CD4-positive, alpha-beta T cell (primary cell): ENCODE results near the gene MAST4. TPM values are rescaled to one million over a fixed set of nuclear protein-coding genes. Genes with fewer than 3 reads are reported as not detected.

Source experiments
- ATAC-seq: fragments of 200-7000 bp; cut with Tn5 transposase; one replicate; pipeline ENCODE4 v1.10.0; 2022; ENCODE audit warnings: mild to moderate bottlenecking; ENCODE audit not compliant: poor library complexity
- CTCF ChIA-PET: fragments of 350-600 bp; sonication (Branson Sonifier 250); formaldehyde crosslinking; loops from one replicate; lab custom pipeline; 2021; ENCODE audit warnings: antibody characterized with exemption, inconsistent platforms; lab: Charles Lee
- POLR2A ChIA-PET: fragments of 350-600 bp; sonication (Branson Sonifier 250); formaldehyde crosslinking; loops from one replicate; lab custom pipeline; 2021; ENCODE audit warnings: antibody characterized with exemption, inconsistent platforms; lab: Charles Lee
- DNase-seq, 14 experiments: peaks; one replicate each; pipeline ENCODE4 v3.0.0-alpha.2; 2013 to 2020; ENCODE audit warnings: mixed read lengths in 2 of 14
- H3K27ac ChIP-seq, 2 donors: one replicate each; pipeline versions ENCODE4 v1.5.1 to v1.7.0; 2013; ENCODE audit warnings: low read length in 2 of 2, low read depth in 1 of 2, mild to moderate bottlenecking in 1 of 2
- H3K27me3 ChIP-seq, 2 experiments: 1 replicate in 1 of 2; 2 replicates in 1 of 2; pipeline versions ENCODE4 v1.6.1 to v1.7.0; 2013; ENCODE audit warnings: low read length in 2 of 2, control low read depth in 1 of 2, mild to moderate bottlenecking in 1 of 2, moderate library complexity in 1 of 2; ENCODE audit not compliant: insufficient read depth in 2 of 2, control insufficient read depth in 1 of 2
- H3K36me3 ChIP-seq: one replicate; pipeline ENCODE4 v1.6.1; 2013; ENCODE audit warnings: low read length, control low read depth; ENCODE audit not compliant: insufficient read depth
- H3K4me1 ChIP-seq: one replicate; pipeline ENCODE4 v1.6.1; 2013; ENCODE audit warnings: low read length, control low read depth; ENCODE audit not compliant: insufficient read depth
- H3K4me3 ChIP-seq: one replicate; pipeline ENCODE4 v1.5.1; 2013; ENCODE audit warnings: mild to moderate bottlenecking, low read length, moderate library complexity
- H3K9me3 ChIP-seq, 2 experiments: 1 replicate in 1 of 2; 2 replicates in 1 of 2; pipeline versions ENCODE4 v1.6.1 to v1.7.0; 2013; ENCODE audit warnings: low read length in 2 of 2, mild to moderate bottlenecking in 2 of 2, control low read depth in 1 of 2, moderate library complexity in 1 of 2; ENCODE audit not compliant: control insufficient read depth in 1 of 2, insufficient read depth in 1 of 2
- H3K27ac Mint-ChIP-seq: one replicate; pipeline ENCODE4 v1.8.0; 2020; ENCODE audit warnings: mixed read lengths
- H3K27me3 Mint-ChIP-seq: one replicate; pipeline ENCODE4 v1.8.0; 2021; ENCODE audit warnings: mixed read lengths
- H3K36me3 Mint-ChIP-seq: one replicate; pipeline ENCODE4 v1.8.0; 2021; ENCODE audit warnings: low read depth, mixed read lengths
- H3K4me1 Mint-ChIP-seq: one replicate; pipeline ENCODE4 v1.8.0; 2021; ENCODE audit warnings: low read depth, mixed read lengths
- H3K4me3 Mint-ChIP-seq: one replicate; pipeline ENCODE4 v1.8.0; 2020; ENCODE audit warnings: mild to moderate bottlenecking, mixed read lengths
- H3K9me3 Mint-ChIP-seq: one replicate; pipeline ENCODE4 v1.8.0; 2020; ENCODE audit warnings: mixed read lengths
- intact Hi-C, 2 experiments: fragments of 100-400 bp; cut with DNase I in 1 of 2; cut with micrococcal nuclease in 1 of 2; formaldehyde crosslinking; loops; one replicate each; pipeline versions ENCODE4 v1.15.1 to v1.9.0; 2023 to 2025; cut with DNase I, micrococcal nuclease
- total RNA-seq, 174 experiments: library from RNA in 2 of 174; stranded (reverse) in 2 of 174; gene quantifications; one replicate each; pipeline ENCODE4 v1.2.3 and lab custom pipeline; 2021 to 2026
- TF ChIP-seq, protein P1 (sequence below): fragments of 200-600 bp; IDR thresholded peaks from one replicate; pipeline ENCODE4 v1.8.0; 2022; ENCODE audit warnings: antibody characterized with exemption, mild to moderate bottlenecking

MAST4 gene
- total RNA-seq, 2 experiments from 2014 or later: 21.3 to 21.6 TPM

DNA sequence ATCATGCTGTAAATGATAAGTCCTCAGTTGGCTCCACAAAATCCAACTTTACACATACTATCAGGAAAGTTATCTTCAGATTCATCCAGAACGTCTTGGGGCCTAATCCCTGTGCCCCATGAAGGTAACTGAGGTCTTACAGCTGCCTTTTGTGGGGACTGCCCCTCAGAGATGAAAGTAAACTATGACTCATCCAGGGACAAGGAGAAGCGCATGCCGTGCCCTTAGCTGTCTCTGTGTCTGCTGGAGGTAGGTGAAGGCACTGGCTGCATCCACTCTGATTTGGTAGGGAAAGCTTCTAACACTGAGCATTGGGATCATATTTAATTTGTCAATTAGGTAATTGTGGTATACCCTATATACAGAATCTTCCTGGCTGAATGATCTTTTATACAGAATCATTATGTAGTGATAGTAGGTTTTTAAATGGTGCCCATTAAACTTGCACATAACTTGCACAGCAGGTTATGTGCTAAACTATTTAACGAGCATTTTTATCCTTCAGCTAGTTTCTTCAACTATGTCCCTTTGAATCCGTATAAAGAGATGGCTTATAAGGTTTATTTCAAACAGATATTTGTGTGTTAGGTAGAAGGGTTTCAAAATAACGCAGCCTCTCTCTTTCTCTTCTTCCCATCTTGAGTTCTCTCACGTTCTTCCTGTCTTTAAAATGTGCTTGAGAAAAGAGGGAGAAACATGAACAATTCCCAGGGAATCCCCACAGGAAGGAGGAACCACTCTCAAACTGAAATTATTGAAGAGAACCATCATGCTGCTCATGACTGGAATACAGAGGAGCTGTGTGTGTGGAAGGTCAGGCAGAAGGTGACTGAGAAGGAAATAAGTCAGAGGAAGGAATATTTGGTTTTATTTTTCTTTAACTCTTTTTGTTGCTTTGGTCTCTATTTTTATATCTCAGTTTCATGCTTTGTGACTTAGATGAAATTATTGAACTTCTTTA, 349.5 kb downstream of the MAST4 start:
- Histone ChIP-seq H3K36me3 (no peaks in the 10 kb centered on the region), H3K9me3 (no peaks in the 10 kb centered on the region), H3K27ac (no peak overlapping the region), H3K4me3 (no peak overlapping the region), H3K27me3 (peaks cover 4% of the 10 kb centered on the region in 2 experiments), H3K4me1 (no peaks in the 10 kb centered on the region)
- TF ChIP-seq, protein P1, sequence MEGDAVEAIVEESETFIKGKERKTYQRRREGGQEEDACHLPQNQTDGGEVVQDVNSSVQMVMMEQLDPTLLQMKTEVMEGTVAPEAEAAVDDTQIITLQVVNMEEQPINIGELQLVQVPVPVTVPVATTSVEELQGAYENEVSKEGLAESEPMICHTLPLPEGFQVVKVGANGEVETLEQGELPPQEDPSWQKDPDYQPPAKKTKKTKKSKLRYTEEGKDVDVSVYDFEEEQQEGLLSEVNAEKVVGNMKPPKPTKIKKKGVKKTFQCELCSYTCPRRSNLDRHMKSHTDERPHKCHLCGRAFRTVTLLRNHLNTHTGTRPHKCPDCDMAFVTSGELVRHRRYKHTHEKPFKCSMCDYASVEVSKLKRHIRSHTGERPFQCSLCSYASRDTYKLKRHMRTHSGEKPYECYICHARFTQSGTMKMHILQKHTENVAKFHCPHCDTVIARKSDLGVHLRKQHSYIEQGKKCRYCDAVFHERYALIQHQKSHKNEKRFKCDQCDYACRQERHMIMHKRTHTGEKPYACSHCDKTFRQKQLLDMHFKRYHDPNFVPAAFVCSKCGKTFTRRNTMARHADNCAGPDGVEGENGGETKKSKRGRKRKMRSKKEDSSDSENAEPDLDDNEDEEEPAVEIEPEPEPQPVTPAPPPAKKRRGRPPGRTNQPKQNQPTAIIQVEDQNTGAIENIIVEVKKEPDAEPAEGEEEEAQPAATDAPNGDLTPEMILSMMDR: no peak
- DNase-seq (no peak), ATAC-seq (no peak)
- ChIA-PET POLR2A (no interaction called here), CTCF (no interaction called here)
- peaks cover 27% of the 10 kb centered on the region for H3K27me3 Mint-ChIP-seq
- no peaks in the 10 kb centered on the region for H3K9me3 Mint-ChIP-seq
- no peak overlapping the region for H3K27ac Mint-ChIP-seq
- H3K36me3 Mint-ChIP-seq: no peaks in the 10 kb centered on the region
- no peak overlapping the region for H3K4me3 Mint-ChIP-seq
- intact Hi-C loops: no loop called here
- H3K4me1 Mint-ChIP-seq: no peaks in the 10 kb centered on the region

DNA sequence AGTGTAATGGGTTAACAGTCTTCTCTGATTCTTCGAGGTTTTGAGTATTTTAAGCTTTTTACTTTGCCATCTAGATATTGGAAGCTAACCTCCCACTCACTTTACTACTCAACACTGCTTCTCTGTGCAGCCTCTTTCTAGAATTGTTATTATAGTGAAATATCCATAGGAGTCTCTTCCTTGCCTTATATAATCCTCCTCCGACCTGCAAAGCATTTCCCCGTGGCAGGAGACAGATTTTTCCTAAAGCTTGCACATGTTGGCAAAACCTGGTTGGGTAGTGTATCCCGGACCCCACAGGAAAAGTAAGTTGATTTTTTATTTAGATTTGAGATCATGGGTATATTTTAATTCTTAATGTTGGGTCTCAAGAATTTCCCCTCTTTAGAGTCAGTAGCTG, 351.3 kb downstream of the MAST4 start:
- no peaks in the 10 kb centered on the region for H3K4me1 ChIP-seq
- H3K27me3 Mint-ChIP-seq: peaks cover 19% of the 10 kb centered on the region
- intact Hi-C loops: no loop called here
- H3K4me3 Mint-ChIP-seq: no peak overlapping the region
- H3K27ac Mint-ChIP-seq: no peak overlapping the region
- no peaks in the 10 kb centered on the region for H3K9me3 ChIP-seq
- H3K36me3 ChIP-seq: no peaks in the 10 kb centered on the region
- no peak overlapping the region for H3K4me3 ChIP-seq
- DNase-seq (no peak), ATAC-seq (no peak)
- no peak overlapping the region for H3K27ac ChIP-seq
- peaks cover 0 to 4% of the 10 kb centered on the region in 2 experiments for H3K27me3 ChIP-seq
- H3K4me1 Mint-ChIP-seq: no peaks in the 10 kb centered on the region
- ChIA-PET POLR2A (no interaction called here), CTCF (no interaction called here)
- no peaks in the 10 kb centered on the region for H3K9me3 Mint-ChIP-seq
- H3K36me3 Mint-ChIP-seq: no peaks in the 10 kb centered on the region
- TF ChIP-seq, protein P1: no peak

DNA sequence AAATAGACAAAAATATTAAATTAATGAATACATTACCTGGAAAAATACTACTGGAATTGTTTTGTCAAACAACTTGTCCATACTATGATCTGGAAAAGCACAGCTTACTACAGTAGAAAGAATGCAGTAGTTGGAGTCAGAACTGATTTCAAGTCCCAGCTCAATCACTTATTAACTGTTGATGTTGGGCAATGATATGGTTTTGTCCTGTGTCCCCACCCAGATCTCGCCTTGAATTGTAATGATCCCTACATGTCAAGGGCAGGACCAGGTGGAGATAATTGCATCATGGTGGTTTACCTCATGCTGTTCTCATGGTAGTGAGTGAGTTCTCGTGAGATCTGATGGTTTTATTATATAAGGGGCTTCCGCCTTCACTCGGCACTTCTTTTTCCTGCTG, 352.9 kb downstream of the MAST4 start:
- CTCF ChIA-PET: no interaction called here
- Mint-ChIP-seq H3K4me1 (no peaks in the 10 kb centered on the region), H3K27ac (no peak overlapping the region), H3K4me3 (no peak overlapping the region), H3K36me3 (no peaks in the 10 kb centered on the region), H3K9me3 (no peaks in the 10 kb centered on the region), H3K27me3 (peaks cover 19% of the 10 kb centered on the region)
- TF ChIP-seq, protein P1: no peak
- Histone ChIP-seq H3K27me3 (peaks cover 0 to 4% of the 10 kb centered on the region in 2 experiments), H3K36me3 (no peaks in the 10 kb centered on the region), H3K9me3 (no peaks in the 10 kb centered on the region), H3K27ac (no peak overlapping the region), H3K4me3 (no peak overlapping the region), H3K4me1 (no peaks in the 10 kb centered on the region)
- intact Hi-C loops: no loop called here
- POLR2A ChIA-PET: no interaction called here
- DNase-seq (no peak), ATAC-seq (no peak)
